H9 (cell line): ENCODE results near the gene COPS8. TPM values are rescaled to one million over a fixed set of nuclear protein-coding genes. Genes with fewer than 3 reads are reported as not detected.

Experiments
- DNase-seq: peaks from one replicate; pipeline ENCODE4 v3.0.0-alpha.2; 2017
- H2AFZ ChIP-seq: one replicate; pipeline ENCODE4 v1.6.1; 2013; ENCODE audit warnings: mild to moderate bottlenecking, low read length, control low read depth, moderate library complexity
- H2AK5ac ChIP-seq: 2 replicates; pipeline ENCODE4 v1.6.1; 2013; ENCODE audit warnings: low read length, control low read depth, mixed read lengths; ENCODE audit not compliant: insufficient read length
- H2BK120ac ChIP-seq: one replicate; pipeline ENCODE4 v1.6.1; 2013; ENCODE audit warnings: low read depth, mild to moderate bottlenecking, low read length, control low read depth, inconsistent platforms; ENCODE audit not compliant: poor library complexity, severe bottlenecking
- H2BK12ac ChIP-seq: 2 replicates; pipeline ENCODE4 v1.6.1; 2013; ENCODE audit warnings: low read length, control low read depth, mixed read lengths, low read depth; ENCODE audit not compliant: insufficient read length
- H2BK15ac ChIP-seq: 2 replicates; pipeline ENCODE4 v1.6.1; 2013; ENCODE audit warnings: low read depth, low read length, control low read depth
- H2BK20ac ChIP-seq: one replicate; pipeline ENCODE4 v1.6.1; 2013; ENCODE audit warnings: low read depth, mild to moderate bottlenecking, low read length, control low read depth, inconsistent platforms; ENCODE audit not compliant: poor library complexity, severe bottlenecking
- H2BK5ac ChIP-seq: 2 replicates; pipeline ENCODE4 v1.6.1; 2013; ENCODE audit warnings: low read length, control low read depth, mixed read lengths; ENCODE audit not compliant: insufficient read length
- H3K14ac ChIP-seq: 2 replicates; pipeline ENCODE4 v1.6.1; 2013; ENCODE audit warnings: low read length, control low read depth; ENCODE audit not compliant: insufficient read depth
- H3K18ac ChIP-seq: 2 replicates; pipeline ENCODE4 v1.6.1; 2013; ENCODE audit warnings: low read depth, mild to moderate bottlenecking, mixed read lengths, low read length, control low read depth; ENCODE audit not compliant: insufficient read length
- H3K23ac ChIP-seq: 2 replicates; pipeline ENCODE4 v1.6.1; 2013; ENCODE audit warnings: low read length, control low read depth, mixed read lengths, low read depth; ENCODE audit not compliant: insufficient read length
- H3K23me2 ChIP-seq: 2 replicates; pipeline ENCODE4 v1.6.1; 2013; ENCODE audit warnings: low read depth, mild to moderate bottlenecking, mixed read lengths, low read length, control low read depth; ENCODE audit not compliant: insufficient read length, poor library complexity, severe bottlenecking
- H3K27ac ChIP-seq: 2 replicates; pipeline ENCODE4 v1.5.1; 2013; ENCODE audit warnings: low read length, control low read depth, mixed read lengths, low read depth; ENCODE audit not compliant: insufficient read length
- H3K27me3 ChIP-seq: 2 replicates; pipeline ENCODE4 v1.6.1; 2013; ENCODE audit warnings: low read length, control low read depth, inconsistent platforms; ENCODE audit not compliant: insufficient read depth
- H3K4ac ChIP-seq: 2 replicates; pipeline ENCODE4 v1.6.1; 2013; ENCODE audit warnings: low read depth, mild to moderate bottlenecking, control low read depth, inconsistent platforms, low read length, moderate library complexity
- H3K4me1 ChIP-seq: 2 replicates; pipeline ENCODE4 v1.6.1; 2013; ENCODE audit warnings: low read length, control low read depth, inconsistent platforms; ENCODE audit not compliant: insufficient read depth
- H3K4me2 ChIP-seq: 2 replicates; pipeline ENCODE4 v1.6.1; 2013; ENCODE audit warnings: low read length, control low read depth, mixed read lengths; ENCODE audit not compliant: insufficient read length, insufficient read depth
- H3K56ac ChIP-seq: 2 replicates; pipeline ENCODE4 v1.6.1; 2013; ENCODE audit warnings: low read depth, mild to moderate bottlenecking, mixed read lengths, low read length, control low read depth; ENCODE audit not compliant: insufficient read length
- H3K79me1 ChIP-seq: 2 replicates; pipeline ENCODE4 v1.6.1; 2013; ENCODE audit warnings: low read depth, mild to moderate bottlenecking, moderate library complexity, low read length, control low read depth, inconsistent platforms; ENCODE audit not compliant: insufficient read depth, poor library complexity, severe bottlenecking
- H3K79me2 ChIP-seq: 2 replicates; pipeline ENCODE4 v1.6.1; 2013; ENCODE audit warnings: low read length, control low read depth, inconsistent platforms; ENCODE audit not compliant: insufficient read depth
- H3K9ac ChIP-seq: 2 replicates; pipeline ENCODE4 v1.6.1; 2013; ENCODE audit warnings: low read length, control low read depth, mixed read lengths; ENCODE audit not compliant: insufficient read length; ENCODE audit errors: extremely low read depth
- H3K9me3 ChIP-seq: one replicate; pipeline ENCODE4 v1.6.1; 2013; ENCODE audit warnings: low read depth, low read length, inconsistent platforms; ENCODE audit not compliant: control insufficient read depth
- H3T11ph ChIP-seq: one replicate; pipeline ENCODE4 v1.6.1; 2013; ENCODE audit warnings: mild to moderate bottlenecking, low read length, control low read depth, inconsistent platforms
- H4K20me1 ChIP-seq: one replicate; pipeline ENCODE4 v1.6.1; 2013; ENCODE audit not compliant: control insufficient read depth, insufficient read length, insufficient read depth
- H4K5ac ChIP-seq: 2 replicates; pipeline ENCODE4 v1.6.1; 2013; ENCODE audit warnings: low read depth, mild to moderate bottlenecking, mixed read lengths, low read length, control low read depth; ENCODE audit not compliant: insufficient read length
- H4K8ac ChIP-seq: replicated peaks from 2 replicates; pipeline ENCODE4 v1.6.1; 2013; ENCODE audit warnings: low read length, control low read depth, mixed read lengths, low read depth; ENCODE audit not compliant: insufficient read length
- H4K91ac ChIP-seq: 2 replicates; pipeline ENCODE4 v1.6.1; 2013; ENCODE audit warnings: low read depth, mild to moderate bottlenecking, moderate library complexity, mixed read lengths, low read length, control low read depth; ENCODE audit not compliant: insufficient read length
- H3K27ac Mint-ChIP-seq, 3 experiments: 2 replicates in 2 of 3; 3 replicates in 1 of 3; pipeline ENCODE4 v1.8.0; 2020 to 2021; ENCODE audit warnings: mixed read lengths in 3 of 3, mild to moderate bottlenecking in 1 of 3, moderate library complexity in 1 of 3
- H3K27me3 Mint-ChIP-seq: 2 replicates; pipeline ENCODE4 v1.8.0; 2021; ENCODE audit warnings: low read depth, mild to moderate bottlenecking, moderate library complexity, mixed read lengths
- H3K36me3 Mint-ChIP-seq, 3 experiments: 2 replicates in 2 of 3; 3 replicates in 1 of 3; pipeline ENCODE4 v1.8.0; 2020 to 2021; ENCODE audit warnings: low read depth in 3 of 3, mixed read lengths in 3 of 3; ENCODE audit not compliant: insufficient read depth in 1 of 3
- H3K4me1 Mint-ChIP-seq, 2 experiments: 2 replicates each; pipeline ENCODE4 v1.8.0; 2020; ENCODE audit warnings: mixed read lengths in 2 of 2
- H3K4me3 Mint-ChIP-seq, 2 experiments: 2 replicates in 1 of 2; 3 replicates in 1 of 2; pipeline ENCODE4 v1.8.0; 2020 to 2021; ENCODE audit warnings: mild to moderate bottlenecking in 2 of 2, mixed read lengths in 2 of 2, moderate library complexity in 1 of 2
- H3K9me3 Mint-ChIP-seq, 2 experiments: 2 replicates in 1 of 2; 3 replicates in 1 of 2; pipeline ENCODE4 v1.8.0; 2020; ENCODE audit warnings: mild to moderate bottlenecking in 2 of 2, mixed read lengths in 2 of 2, moderate library complexity in 1 of 2
- CTCF ChIP-seq: fragments of 200-600 bp; sonication (generic); conservative IDR thresholded peaks from 3 replicates; pipeline ENCODE4 v1.8.0; 2021; ENCODE audit warnings: antibody characterized with exemption, mild to moderate bottlenecking
- WGBS: extraction: QIAGEN DNeasy Blood & Tissue Kit; methylation state at CpG from one replicate; pipeline ENCODE4 v1.1.7; 2013; ENCODE audit warnings: missing lambda C conversion rate, low lambda C conversion rate, mixed read lengths; ENCODE audit not compliant: insufficient read length; ENCODE audit errors: extremely low coverage; 5-methylcytosine and 5-hydroxymethylcytosine counted together
- total RNA-seq: library from RNA; stranded (reverse); gene quantifications from 2 replicates; pipeline ENCODE4 v1.2.1, GENCODE V29; 2021

COPS8 gene
- total RNA-seq, 1 experiment from 2014 or later, result 65.2 TPM

GRCh38 chr2:237130562-237131421 is 45.1 kb downstream of the COPS8 start:
- Mint-ChIP-seq H3K4me3 (no peak overlapping the region), H3K9me3 (no peaks in the 10 kb centered on the region; a peak in 1 of 5 replicates), H3K4me1 (peaks cover 0 to 3% of the 10 kb centered on the region in 2 experiments; a peak in 2 of 4 replicates), H3K27ac (no peak overlapping the region), H3K36me3 (no peaks in the 10 kb centered on the region), H3K27me3 (peaks cover 3% of the 10 kb centered on the region; the same call in 1 of the 2 replicates)
- H3K79me1 ChIP-seq, result no peaks in the 10 kb centered on the region
- no peak overlapping the region for H4K8ac ChIP-seq
- TF ChIP-seq CTCF, result no peak
- no peaks in the 10 kb centered on the region for H3K23me2 ChIP-seq
- no peaks in the 10 kb centered on the region for H3K9me3 ChIP-seq
- no peak overlapping the region for H3K56ac ChIP-seq
- no peak overlapping the region for H3K27ac ChIP-seq
- H3K27me3 ChIP-seq, result no peaks in the 10 kb centered on the region
- H2AK5ac ChIP-seq, result no peak overlapping the region
- no peak overlapping the region for H4K5ac ChIP-seq
- H2BK15ac ChIP-seq, result no peak overlapping the region
- H2BK12ac ChIP-seq, result no peak overlapping the region
- no peak for DNase-seq
- no peak overlapping the region for H3K4me2 ChIP-seq
- WGBS, result no CpG with 5 or more reads among the region's 8 CpGs
- H3K4me1 ChIP-seq, result peaks cover 4% of the 10 kb centered on the region; the same call in 1 of the 2 replicates
- no peak overlapping the region for H3K23ac ChIP-seq
- H3K79me2 ChIP-seq, result no peaks in the 10 kb centered on the region
- H2BK5ac ChIP-seq, result no peak overlapping the region
- H4K20me1 ChIP-seq, result no peaks in the 10 kb centered on the region
- H3K4ac ChIP-seq, result no peak overlapping the region
- no peak overlapping the region for H4K91ac ChIP-seq
- H3K14ac ChIP-seq, result no peak overlapping the region
- H3T11ph ChIP-seq, result no peak overlapping the region
- H3K18ac ChIP-seq, result no peak overlapping the region
- H2AFZ ChIP-seq, result no peak overlapping the region
- no peak overlapping the region for H2BK20ac ChIP-seq
- H2BK120ac ChIP-seq, result no peak overlapping the region
- H3K9ac ChIP-seq, result no peak overlapping the region
